Amniotic stem cell (primary cell): Measurements from ENCODE around the gene BRCA2.

Experiments used
- DNase-seq: peaks from one replicate; lab custom pipeline; 2025; lab: John Stamatoyannopoulos, UW

The BRCA2 gene

DNA sequence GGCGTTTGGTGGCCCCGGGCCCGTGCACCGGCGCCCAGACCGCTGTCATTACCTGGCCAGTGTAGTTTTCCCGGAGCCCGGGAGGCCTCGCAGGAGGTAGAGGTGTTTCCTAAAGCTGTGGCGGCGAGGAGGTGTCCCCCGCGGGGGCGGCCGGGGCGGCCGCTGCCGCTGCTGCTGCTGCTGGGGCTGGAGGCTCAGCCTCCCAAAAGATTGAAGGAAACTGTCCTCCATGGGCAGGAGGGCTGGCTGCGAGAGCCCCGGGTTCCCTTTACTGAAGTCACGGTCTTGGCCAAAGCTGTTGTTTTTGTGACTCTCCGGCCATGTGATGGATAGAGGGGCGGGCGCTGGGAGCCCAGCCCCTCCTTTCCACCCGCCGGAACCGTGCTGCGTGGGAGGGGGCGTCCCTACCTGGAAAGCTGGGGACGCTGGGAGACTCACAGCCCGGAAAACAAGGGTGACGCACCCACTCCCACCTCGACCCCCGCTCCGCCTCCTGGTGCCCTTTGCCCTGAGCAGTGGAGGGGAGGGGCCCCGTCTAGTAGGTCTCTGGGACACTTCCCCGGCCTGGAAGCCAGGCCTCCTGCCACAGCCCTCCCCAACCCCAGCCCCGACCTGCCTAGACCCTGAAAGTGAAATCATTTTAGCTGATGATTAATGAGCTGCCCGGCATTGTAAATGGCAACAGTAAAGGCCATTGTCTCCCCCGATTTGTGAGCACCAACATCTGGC lies 112.7 kb downstream of the BRCA2 start, which contains the start of gene N4BP2L1:
Gene N4BP2L1, minus strand, starts transcription at position 279 of the 729 bp plus-strand sequence. Its CDS starts 48 bp downstream, at position 231.
- no peak for DNase-seq

DNA sequence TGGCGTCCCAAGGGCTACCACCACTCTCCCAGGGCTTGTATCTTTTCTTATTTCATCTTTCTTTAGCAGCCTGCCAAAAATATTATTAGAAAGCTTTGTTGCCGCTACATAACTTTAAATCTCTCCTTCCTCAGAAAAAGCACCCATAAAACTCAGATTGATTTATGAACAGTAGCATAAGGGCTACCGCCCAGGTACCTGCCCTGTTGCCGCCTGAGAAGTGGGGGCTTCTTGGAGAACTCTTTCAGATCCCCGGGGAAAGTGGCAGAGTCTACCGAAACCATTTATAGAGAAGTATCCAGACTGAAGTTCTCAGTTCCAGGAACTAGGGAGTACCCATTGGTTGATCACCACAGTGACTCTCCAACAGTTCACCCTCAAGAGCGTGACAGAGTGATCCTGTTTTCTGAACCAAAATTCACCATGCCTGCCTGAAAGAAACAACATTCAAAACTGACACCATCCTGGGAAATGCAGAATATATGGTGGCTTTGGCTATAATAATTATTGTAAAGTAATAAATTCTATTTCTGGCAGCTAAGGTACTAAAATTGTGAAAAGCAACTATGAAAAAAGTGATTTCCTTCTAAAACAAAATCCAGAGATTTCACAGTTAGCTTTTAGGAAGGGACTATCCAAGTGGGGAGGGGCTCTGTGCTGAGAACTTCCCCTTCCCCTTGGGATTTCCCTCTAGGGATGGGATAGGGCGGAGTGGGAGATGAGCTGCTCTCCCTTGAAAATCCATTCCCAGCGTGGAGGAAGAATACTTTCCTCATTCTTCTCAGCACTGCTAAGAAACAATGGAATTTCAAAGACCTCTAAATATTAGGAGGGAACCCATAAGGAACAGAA lies 113.5 kb downstream of the BRCA2 start:
- no peak for DNase-seq

DNA sequence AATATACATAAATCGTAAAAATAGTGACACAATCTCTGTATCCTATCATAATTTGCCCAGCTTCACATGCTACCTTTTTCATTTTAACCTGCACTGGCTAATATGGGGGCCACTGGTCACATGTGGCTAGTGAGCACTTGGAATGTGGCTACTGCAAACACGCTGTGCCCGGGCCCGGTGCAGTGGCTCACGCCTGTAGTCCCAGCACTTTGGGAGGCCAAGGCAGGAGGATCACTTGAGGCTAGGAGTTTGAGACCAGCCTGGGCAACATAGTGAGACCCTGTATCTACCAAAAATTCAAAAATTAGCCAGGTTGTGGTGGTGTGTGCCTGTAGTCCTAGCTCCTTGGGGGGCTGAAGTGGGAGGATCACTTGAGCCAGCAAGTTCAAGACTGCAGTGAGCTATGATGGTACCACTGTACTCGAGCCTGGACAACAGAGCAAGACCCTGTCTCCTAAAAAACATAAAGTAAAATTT lies 114.2 kb downstream of the BRCA2 start:
- no peak for DNase-seq

DNA sequence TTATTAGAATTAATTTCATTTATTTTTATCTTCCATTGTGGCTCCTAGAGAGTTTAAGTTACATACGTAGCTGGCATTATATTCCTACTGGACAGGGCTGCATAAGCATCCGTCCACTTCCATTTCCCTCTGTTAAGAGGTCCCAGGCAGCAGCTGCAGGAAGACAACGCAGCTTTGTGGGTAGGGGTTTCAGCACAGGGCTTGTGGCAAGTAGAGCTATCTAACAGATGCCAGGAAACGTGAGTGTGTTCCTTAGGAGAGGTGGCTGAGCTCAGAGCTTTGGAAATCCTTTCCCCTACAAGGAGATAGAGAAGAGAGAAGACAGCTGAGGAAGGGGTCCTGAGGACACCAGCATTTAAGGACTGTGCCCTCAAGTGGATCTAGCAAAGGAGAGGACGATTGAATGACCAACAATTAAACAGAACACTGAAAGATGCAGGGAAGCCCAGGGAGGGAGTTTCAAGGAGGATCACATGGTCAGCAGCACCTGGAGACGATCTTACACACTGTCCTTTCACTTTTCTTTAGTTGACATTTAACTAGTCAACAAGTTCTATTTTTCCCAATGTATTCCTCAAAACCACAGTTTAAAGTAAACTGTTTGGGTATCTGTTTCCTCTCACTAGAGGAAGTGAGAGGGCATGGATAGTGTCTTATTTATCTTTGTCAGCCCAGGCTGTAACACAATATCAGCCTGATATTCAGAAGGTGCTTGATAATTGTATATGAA lies 114.9 kb downstream of the BRCA2 start:
- DNase-seq, result no peak

DNA sequence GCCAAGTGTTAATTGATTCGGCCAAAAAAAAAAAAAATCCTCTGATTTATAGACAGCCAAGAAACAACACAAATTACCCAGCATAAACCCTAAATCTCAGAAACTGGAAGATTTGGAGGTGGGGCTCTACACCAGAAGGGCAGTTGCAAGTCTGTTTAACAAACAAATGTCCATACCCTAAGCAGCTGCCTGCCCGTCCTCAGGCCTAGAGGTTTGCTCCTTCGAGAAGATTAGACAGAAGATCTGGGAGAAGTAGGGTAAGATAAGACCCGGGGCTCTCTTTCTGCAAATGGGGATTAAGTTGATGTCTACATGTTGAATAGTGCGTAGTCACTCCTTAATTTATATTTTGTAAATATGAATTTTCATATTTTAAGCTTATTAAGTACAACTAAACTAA lies 116.1 kb downstream of the BRCA2 start:
- no peak for DNase-seq

DNA sequence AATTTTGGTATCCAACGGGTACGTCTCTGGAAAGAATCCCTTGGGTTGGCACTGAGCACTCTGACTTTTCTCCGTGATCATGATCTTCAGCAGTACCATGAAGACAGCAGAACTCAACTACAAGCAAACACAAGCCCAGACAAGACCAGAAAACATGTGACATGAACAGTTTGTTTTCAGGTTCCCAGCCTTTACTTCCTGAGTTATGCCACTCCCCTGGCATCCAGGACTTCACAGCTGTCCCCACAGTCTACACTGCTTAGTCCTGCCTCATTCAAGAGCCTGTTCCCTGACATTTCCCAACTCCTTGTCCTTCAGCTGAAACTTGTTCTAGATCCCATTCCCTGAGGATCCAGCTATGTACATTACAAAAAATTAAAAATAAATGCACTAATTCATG lies 117.5 kb downstream of the BRCA2 start:
- no peak for DNase-seq

DNA sequence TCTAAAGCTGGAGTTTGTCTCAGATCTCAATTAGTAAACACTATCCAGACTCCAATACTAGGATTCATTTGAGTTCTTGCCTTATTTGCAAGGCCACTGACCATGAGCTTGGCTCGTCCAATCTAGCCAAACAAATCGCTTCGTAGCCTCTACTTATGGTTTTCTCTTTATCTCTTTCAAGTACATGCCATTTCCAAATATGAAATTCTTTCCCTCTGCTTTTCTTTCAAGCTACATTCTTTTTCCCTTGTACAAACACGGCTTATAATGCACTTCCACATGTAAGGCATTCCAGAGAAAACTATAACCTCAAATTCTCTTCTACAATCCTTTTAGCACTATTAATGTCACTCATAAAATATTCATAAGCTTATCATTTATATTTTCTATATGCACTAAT lies 123.6 kb downstream of the BRCA2 start:
- DNase-seq, result no peak

DNA sequence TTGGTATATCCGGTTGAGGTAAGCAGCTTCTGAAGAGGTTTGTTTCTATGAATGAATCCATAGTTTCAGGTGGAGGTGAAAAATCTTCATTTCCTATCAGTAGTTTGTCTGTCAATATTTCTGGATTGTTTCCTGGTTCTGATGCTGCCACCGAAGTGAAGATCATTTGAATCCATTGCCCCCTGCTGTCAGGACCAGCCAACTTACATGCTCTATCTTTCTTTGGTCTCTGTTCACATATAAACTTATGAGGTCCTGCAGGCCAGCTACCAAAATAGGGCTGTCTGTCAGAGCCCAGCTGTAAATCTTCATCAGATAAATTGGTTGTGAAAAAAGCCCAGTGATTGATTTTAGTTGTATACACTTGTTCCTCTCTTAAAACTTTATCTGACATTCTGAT lies 127.8 kb downstream of the BRCA2 start:
- DNase-seq, result no peak

DNA sequence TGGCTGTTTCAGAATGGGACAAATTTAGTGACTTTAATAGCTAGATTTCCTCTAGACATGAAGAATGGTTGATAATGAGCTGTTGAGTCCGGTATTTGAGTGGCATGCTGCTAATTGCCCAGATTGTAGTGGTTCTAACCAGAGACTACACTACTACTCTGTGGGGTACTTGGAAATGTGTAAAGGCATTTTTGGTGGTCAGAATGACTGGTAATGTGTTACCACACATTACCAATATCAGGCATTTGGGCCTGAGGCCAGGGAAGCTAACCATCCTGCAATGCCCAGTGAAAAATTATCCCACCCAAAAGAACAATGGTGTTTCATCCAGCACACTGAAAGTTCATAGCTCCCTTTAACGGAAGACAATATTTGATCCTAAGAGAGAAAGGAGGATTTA lies 130.2 kb downstream of the BRCA2 start:
- no peak for DNase-seq

DNA sequence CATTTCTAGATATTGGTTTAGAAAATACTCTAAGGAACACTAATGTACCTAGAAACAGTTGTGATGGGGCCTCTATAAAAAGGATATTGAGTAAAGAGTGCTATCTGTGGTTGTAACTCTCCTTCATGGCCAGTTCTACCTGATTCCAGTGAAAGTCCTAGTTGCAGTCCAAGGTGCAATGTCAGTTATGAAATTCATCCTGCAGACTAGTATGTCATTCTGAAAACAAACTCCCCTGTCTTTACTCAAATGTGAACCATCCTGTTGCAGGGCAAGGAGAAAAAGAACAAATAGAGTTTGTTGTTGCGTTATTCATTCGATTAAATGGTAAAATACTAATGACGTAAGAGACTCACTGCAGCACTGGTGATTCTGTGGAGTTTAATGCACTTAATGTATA lies 130.9 kb downstream of the BRCA2 start:
- no peak for DNase-seq

DNA sequence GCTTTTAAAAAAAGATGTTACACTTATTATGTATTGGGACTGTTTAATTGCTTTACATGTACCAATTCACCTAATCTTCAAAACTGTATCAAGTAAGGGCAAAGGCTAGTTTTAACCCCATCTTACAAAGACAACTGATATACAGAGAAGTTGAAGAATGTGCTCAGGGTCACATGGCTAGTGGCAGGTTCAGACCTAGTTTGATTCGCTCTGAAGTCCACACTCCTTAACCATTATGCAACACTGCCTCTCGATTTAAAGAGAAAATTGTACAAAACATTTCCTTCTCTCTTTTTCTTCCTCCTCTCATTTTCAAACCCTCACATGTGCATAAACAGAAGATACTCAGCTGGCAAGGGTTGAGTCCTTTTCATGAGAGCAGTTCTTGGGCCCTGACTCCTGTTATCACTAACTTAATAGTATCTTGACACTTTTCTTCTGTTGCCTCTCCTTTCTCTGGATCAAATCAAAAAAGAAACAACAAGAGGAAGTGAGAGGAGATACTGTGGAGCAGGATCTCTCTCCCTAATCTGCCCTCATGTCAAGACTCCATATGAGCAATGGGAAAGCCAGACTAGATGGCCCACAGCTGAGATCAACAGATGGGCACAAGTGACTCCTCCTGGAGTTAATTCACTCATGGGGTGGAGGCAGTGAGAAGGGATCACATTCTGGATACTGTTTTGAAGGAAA lies 131.6 kb downstream of the BRCA2 start:
- DNase-seq, result no peak

DNA sequence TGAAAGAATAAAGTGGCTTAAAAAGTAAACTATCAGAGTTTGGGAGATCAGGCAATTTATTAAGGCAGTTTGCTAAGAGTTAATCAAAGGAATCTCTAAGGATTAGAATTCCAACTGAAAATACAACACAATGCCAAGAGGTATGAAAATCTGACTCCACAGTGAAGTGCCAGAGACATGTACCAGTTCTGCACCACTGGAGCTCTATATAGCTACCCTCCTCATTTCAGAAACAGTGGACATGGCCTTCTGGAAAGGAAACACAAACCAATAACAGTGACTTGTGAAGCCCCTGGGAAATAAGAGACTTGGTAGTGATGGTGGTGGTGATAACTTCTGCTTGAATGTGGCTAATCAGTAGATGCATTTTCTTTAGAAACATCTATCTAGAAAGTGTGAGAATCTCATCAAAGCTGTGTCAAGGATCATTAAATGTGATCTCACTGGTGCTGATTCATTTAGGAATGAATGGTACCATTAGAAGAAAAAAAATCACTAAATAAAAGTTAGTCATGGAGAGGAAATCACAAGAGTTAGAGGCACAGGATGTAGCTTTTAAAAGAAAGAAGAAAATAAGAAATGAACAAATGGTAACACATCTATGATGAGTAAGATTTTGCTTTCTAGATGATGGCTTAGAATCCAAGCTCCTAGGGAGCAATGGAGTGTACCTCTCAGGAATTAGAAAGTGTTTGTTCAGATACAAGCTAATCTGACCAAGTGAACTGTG lies 132.8 kb downstream of the BRCA2 start:
- no peak for DNase-seq

DNA sequence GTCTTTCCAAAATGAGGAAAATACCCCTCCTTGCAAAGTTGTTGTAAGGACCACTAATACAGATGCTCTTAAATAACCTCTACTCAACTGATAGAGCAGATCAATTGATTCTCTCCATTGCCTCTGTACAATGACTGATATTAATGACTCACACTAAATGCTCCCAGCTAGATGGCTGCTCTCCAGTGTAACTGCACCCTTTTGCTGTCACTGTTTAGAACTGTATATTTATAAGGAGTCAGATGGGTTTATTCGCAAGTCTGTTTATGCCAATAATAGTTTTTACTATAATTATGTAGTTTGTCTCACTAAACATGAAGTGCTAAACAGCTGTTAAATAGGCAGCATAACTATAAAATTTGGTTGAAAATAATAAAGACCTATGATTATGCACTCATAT lies 133.7 kb downstream of the BRCA2 start:
- no peak for DNase-seq
